Adipose tissue (tissue), 3 donors: ENCODE results near the gene DGKI. TPM values are rescaled to one million over a fixed set of nuclear protein-coding genes. Genes with fewer than 3 reads are reported as not detected.
"Not testable (repeated sequence)": the region's sequence is repeated elsewhere in the genome, so short reads cannot be mapped to it uniquely, and the experiment has no call there.

Experiments used
- H3K27ac ChIP-seq: one replicate; pipeline ENCODE4 v1.5.1; 2013; ENCODE audit warnings: low read depth, low read length
- WGBS, 3 donors: extraction: QIAGEN DNeasy Blood & Tissue Kit; methylation state at CpG; one replicate each; pipeline ENCODE4 v1.1.7; 2013; 5-methylcytosine and 5-hydroxymethylcytosine counted together
- polyA plus RNA-seq, 3 donors: library from polyadenylated mRNA; stranded (reverse); fragments of 200-250 nt; gene quantifications; one replicate each; pipeline ENCODE4 v1.2.3, GENCODE V29; 2013
- donor health status: healthy with polysubstance abuse.
- donor health status: Bipolar disorder and iron deficiency.
- donor health status: healthy.

Gene DGKI
- polyA plus RNA-seq, 3 donors = 0.03 to 0.22 (median 0.21) TPM

- H3K27ac ChIP-seq = no peak overlapping the region
- 34 to 56% (median 36%) methylated on average over 7 of the region's 7 CpGs for WGBS, 3 donors
Measured at GRCh38 chr7:137717811-137718271, 128.9 kb downstream of the DGKI start.

- 49 to 58% (median 51%) methylated on average over 3 of the region's 3 CpGs for WGBS, 3 donors
- H3K27ac ChIP-seq = no peak overlapping the region
Measured at GRCh38 chr7:137717045-137717444, 129.7 kb downstream of the DGKI start.

- WGBS, 3 donors = 71 to 87% (median 87%) methylated on average over 5 of the region's 5 CpGs
Measured at GRCh38 chr7:137716061-137716460, 130.7 kb downstream of the DGKI start.

GRCh38 chr7:137715533-137715932 lies 131.2 kb downstream of the DGKI start:
- no peak overlapping the region for H3K27ac ChIP-seq

More at GRCh38 chr7:137716061-137716460, 130.7 kb downstream of the DGKI start:
- no peak overlapping the region for H3K27ac ChIP-seq

GRCh38 chr7:137715121-137715520 lies 131.7 kb downstream of the DGKI start:
- 72 to 85% (median 78%) methylated on average over 3 of the region's 3 CpGs for WGBS, 3 donors

GRCh38 chr7:137706330-137706729 lies 140.4 kb downstream of the DGKI start:
- not testable (repeated sequence) for H3K27ac ChIP-seq
- 96 to 98% (median 98%) methylated on average over 5 of the region's 5 CpGs for WGBS, 3 donors

More at GRCh38 chr7:137715121-137715520, 131.7 kb downstream of the DGKI start:
- H3K27ac ChIP-seq = no peak overlapping the region

- H3K27ac ChIP-seq = no peak overlapping the region
- WGBS, 3 donors = 89 to 100% (median 98%) methylated on average over 1 of the region's 1 CpG
Measured at GRCh38 chr7:137704723-137705122, 142.1 kb downstream of the DGKI start.

GRCh38 chr7:137703291-137704010 lies 143.3 kb downstream of the DGKI start:
- no peak overlapping the region for H3K27ac ChIP-seq
- WGBS, 3 donors = 85 to 91% (median 90%) methylated on average over 3 of the region's 3 CpGs

GRCh38 chr7:137696988-137697387 lies 149.8 kb downstream of the DGKI start:
- H3K27ac ChIP-seq = no peak overlapping the region
- 83 to 100% (median 94%) methylated on average over 1 of the region's 1 CpG for WGBS, 3 donors

- H3K27ac ChIP-seq = no peak overlapping the region
- 73 to 82% (median 81%) methylated on average over 2 of the region's 2 CpGs for WGBS, 3 donors
Measured at GRCh38 chr7:137696376-137696775, 150.4 kb downstream of the DGKI start.

GRCh38 chr7:137695942-137696341 lies 150.8 kb downstream of the DGKI start:
- no peak overlapping the region for H3K27ac ChIP-seq
- WGBS, 3 donors = 22 to 75% (median 70%) methylated on average over 7 of the region's 7 CpGs

- no peak overlapping the region for H3K27ac ChIP-seq
- WGBS, 3 donors = 69 to 88% (median 85%) methylated on average over 3 of the region's 3 CpGs
Measured at GRCh38 chr7:137695494-137695893, 151.3 kb downstream of the DGKI start.

- 59 to 71% (median 62%) methylated on average over 2 of the region's 2 CpGs for WGBS, 3 donors
Measured at GRCh38 chr7:137694405-137694804, 152.4 kb downstream of the DGKI start.

GRCh38 chr7:137692399-137692798 lies 154.4 kb downstream of the DGKI start:
- 75 to 80% (median 80%) methylated on average over 4 of the region's 4 CpGs for WGBS, 3 donors
- no peak overlapping the region for H3K27ac ChIP-seq

More at GRCh38 chr7:137694405-137694804, 152.4 kb downstream of the DGKI start:
- H3K27ac ChIP-seq = no peak overlapping the region

GRCh38 chr7:137691566-137691965 lies 155.2 kb downstream of the DGKI start:
- 76 to 83% (median 83%) methylated on average over 3 of the region's 3 CpGs for WGBS, 3 donors
- no peak overlapping the region for H3K27ac ChIP-seq

- 63 to 90% (median 86%) methylated on average over 4 of the region's 4 CpGs for WGBS, 3 donors
Measured at GRCh38 chr7:137690635-137691034, 156.1 kb downstream of the DGKI start.

GRCh38 chr7:137689761-137690160 lies 157.0 kb downstream of the DGKI start:
- WGBS, 3 donors = 52 to 65% (median 60%) methylated on average over 2 of the region's 2 CpGs
- H3K27ac ChIP-seq = no peak overlapping the region

More at GRCh38 chr7:137690635-137691034, 156.1 kb downstream of the DGKI start:
- H3K27ac ChIP-seq = no peak overlapping the region

GRCh38 chr7:137687556-137688265 lies 159.1 kb downstream of the DGKI start:
- H3K27ac ChIP-seq = no peak overlapping the region
- WGBS, 3 donors = 61 to 63% (median 62%) methylated on average over 8 of the region's 8 CpGs

- no peak overlapping the region for H3K27ac ChIP-seq
- WGBS, 3 donors = 38 to 63% (median 61%) methylated on average over 3 of the region's 3 CpGs
Measured at GRCh38 chr7:137685433-137686164, 161.2 kb downstream of the DGKI start.
